Lower leg skin (tissue), 4 donors: ENCODE results near the gene OASL. TPM values are rescaled to one million over a fixed set of nuclear protein-coding genes. Genes with fewer than 3 reads are reported as not detected.
A peak's percentile ranks its signal among the peaks of the same experiment; 100 is the strongest.
"Not testable (repeated sequence)": the region's sequence is repeated elsewhere in the genome, so short reads cannot be mapped to it uniquely, and the experiment has no call there.

ENCODE experiments used
- DNase-seq, 2 donors: peaks; one replicate each; pipeline ENCODE4 v3.0.0-alpha.2; 2019; ENCODE audit warnings: low spot score in 2 of 2
- H3K4me3 ChIP-seq: fragments of 200-600 bp; sonication (generic); 2 replicates; pipeline ENCODE4 v1.5.1; 2017; ENCODE audit warnings: mild to moderate bottlenecking, low read depth; ENCODE audit not compliant: poor library complexity, severe bottlenecking
- POLR2A ChIP-seq, 2 donors: fragments of 450-650 bp; IDR thresholded peaks; one replicate each; pipeline ENCODE4 v1.6.1; 2016 to 2017; ENCODE audit warnings: antibody characterized with exemption in 2 of 2, mild to moderate bottlenecking in 1 of 2, moderate library complexity in 1 of 2
- WGBS, 2 donors: methylation state at CpG; one replicate each; pipeline ENCODE4 v1.1.5; 2018; 5-methylcytosine and 5-hydroxymethylcytosine counted together
- intact Hi-C: fragments of 100-400 bp; cut with DNase I; formaldehyde crosslinking; loops from one replicate; pipeline ENCODE4 v1.15.0; 2023; ENCODE audit warnings: low total_unique reads
- total RNA-seq, 4 donors: library from RNA; depleted of rRNA; stranded (reverse); fragments of >200 nt; gene quantifications; one replicate each; pipeline ENCODE4 v1.1.0, GENCODE V29; 2016
- TF ChIP-seq, protein P1 (sequence below), 3 donors: fragments of 450-650 bp; IDR thresholded peaks; one replicate each; pipeline ENCODE4 v1.5.1; 2016; ENCODE audit warnings: antibody characterized with exemption in 3 of 3, mild to moderate bottlenecking in 3 of 3, moderate library complexity in 2 of 3

OASL gene
- total RNA-seq, 4 donors from 2014 or later = 0.25 to 0.39 TPM; not detected in 2

DNA sequence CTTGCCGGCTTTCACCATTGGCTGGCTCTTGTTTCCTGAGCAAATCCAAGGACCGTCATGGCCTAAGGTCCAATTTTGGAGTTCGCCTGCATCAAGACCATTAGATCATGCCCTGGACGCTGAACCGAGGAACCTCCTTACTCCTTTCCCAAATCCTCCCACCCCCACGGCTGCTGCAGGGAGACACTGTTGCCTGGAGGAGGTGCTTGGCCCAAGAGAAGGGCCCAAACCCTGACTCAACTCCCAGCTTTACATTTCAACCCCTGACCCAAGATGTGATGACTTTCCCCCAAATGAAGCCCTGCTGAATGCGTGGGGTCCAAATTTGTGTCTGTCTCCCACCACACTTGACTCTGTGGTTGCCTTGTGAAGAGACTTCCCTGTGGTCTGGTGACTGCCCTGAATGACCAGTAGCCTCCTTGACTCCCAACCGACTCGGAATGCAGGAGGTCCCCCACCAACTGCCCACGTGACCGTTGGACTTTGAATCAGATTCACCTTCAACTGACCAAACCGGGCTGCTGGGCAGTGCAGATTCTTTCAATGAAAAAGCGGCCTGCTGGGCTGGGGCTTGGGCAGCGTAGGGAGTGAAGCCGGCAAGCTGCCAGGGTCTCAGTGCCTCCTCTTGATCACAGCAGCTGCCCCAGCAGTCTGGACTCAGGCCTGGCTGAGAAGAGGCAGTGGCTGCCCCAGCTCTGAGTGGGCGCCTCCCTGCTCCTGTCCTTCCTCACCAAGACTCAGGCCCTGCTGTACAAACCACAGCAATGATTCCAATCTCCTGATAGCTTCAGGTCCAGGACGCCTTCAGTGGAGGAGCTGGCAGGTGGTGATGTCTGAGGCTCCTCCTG lies 46.7 kb upstream of the OASL start:
- TF ChIP-seq, protein P1, sequence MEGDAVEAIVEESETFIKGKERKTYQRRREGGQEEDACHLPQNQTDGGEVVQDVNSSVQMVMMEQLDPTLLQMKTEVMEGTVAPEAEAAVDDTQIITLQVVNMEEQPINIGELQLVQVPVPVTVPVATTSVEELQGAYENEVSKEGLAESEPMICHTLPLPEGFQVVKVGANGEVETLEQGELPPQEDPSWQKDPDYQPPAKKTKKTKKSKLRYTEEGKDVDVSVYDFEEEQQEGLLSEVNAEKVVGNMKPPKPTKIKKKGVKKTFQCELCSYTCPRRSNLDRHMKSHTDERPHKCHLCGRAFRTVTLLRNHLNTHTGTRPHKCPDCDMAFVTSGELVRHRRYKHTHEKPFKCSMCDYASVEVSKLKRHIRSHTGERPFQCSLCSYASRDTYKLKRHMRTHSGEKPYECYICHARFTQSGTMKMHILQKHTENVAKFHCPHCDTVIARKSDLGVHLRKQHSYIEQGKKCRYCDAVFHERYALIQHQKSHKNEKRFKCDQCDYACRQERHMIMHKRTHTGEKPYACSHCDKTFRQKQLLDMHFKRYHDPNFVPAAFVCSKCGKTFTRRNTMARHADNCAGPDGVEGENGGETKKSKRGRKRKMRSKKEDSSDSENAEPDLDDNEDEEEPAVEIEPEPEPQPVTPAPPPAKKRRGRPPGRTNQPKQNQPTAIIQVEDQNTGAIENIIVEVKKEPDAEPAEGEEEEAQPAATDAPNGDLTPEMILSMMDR (IDR thresholded peaks at IDR 0.05) = no peak
- TF ChIP-seq POLR2A (IDR thresholded peaks at IDR 0.05) = no peak
- no peak overlapping the region for H3K4me3 ChIP-seq
- intact Hi-C loops = no loop called here
- 93 to 95% methylated on average over 17 of the region's 17 CpGs for WGBS, 2 donors
- no peak for DNase-seq

- TF ChIP-seq, protein P1 (IDR thresholded peaks at IDR 0.05) = no peak
- TF ChIP-seq POLR2A (IDR thresholded peaks at IDR 0.05) = no peak
- WGBS, 2 donors = 82 to 94% methylated on average over 4 of the region's 4 CpGs
- no peak overlapping the region for H3K4me3 ChIP-seq
- intact Hi-C loops = no loop called here
- DNase-seq = peak in 1 of 2 donors; percentile 1
Measured at GRCh38 chr12:121085069-121085468, 46.0 kb upstream of the OASL start.

- H3K4me3 ChIP-seq = no peak overlapping the region
- DNase-seq = no peak
- 69 to 79% methylated on average over 3 of the region's 3 CpGs for WGBS, 2 donors
- intact Hi-C loops = no loop called here
- TF ChIP-seq POLR2A (IDR thresholded peaks at IDR 0.05) = no peak
- TF ChIP-seq, protein P1 (IDR thresholded peaks at IDR 0.05) = no peak
Measured at GRCh38 chr12:121084229-121084628, 45.2 kb upstream of the OASL start.

DNA sequence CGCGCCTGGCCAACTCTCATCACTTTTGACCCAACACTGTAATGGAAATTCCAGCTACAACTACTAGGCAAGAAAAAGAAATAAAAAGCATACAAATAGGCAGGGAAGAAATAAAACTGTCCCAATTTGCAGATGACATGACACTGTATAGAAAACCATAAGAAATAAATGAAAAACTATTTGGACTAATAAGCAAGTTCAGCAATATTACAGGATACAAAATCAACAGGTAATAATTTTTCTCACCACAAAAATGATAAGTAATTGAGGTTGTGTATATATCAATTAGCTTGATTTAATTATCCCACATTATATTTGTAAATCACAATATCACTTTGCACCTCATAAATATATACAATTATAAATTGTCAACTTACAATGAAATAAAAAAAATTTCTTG lies 41.9 kb upstream of the OASL start:
- H3K4me3 ChIP-seq = no peak overlapping the region
- TF ChIP-seq, protein P1 (IDR thresholded peaks at IDR 0.05) = no peak
- TF ChIP-seq POLR2A (IDR thresholded peaks at IDR 0.05) = no peak
- DNase-seq = no peak
- 96 to 97% methylated on average over 2 of the region's 2 CpGs for WGBS, 2 donors
- intact Hi-C loops = no loop called here

DNA sequence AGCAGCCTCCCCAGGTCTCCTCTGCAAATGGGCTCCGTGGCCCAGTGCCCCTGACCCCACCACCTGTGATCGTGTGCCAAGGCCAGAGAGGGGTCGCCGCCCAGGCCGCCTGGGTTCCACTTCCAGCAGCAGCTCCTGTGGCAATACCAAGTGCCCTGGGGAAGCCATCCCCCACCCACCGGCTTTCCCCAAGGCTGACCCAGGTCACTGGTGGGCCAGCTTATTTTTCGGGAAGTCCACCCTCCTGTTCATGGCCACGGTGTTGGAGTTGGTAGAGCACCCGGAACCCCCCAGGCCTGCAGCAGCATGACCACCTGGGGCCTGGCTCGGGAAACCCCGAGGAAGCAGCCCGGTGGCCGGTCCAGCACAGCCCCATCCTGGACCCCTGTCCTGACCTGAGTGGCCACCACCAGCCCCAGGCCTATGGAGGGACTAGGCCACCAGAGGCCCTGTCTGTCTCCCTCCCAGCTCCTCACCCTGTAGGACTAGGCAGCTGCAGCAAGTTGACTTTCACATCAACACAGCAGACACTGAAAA lies 40.8 kb upstream of the OASL start:
- no peak overlapping the region for H3K4me3 ChIP-seq
- 91% methylated on average over 12 to 13 of the region's 13 CpGs for WGBS, 2 donors
- DNase-seq = no peak
- intact Hi-C loops = no loop called here
- TF ChIP-seq, protein P1 (IDR thresholded peaks at IDR 0.05) = no peak
- TF ChIP-seq POLR2A (IDR thresholded peaks at IDR 0.05) = no peak

DNA sequence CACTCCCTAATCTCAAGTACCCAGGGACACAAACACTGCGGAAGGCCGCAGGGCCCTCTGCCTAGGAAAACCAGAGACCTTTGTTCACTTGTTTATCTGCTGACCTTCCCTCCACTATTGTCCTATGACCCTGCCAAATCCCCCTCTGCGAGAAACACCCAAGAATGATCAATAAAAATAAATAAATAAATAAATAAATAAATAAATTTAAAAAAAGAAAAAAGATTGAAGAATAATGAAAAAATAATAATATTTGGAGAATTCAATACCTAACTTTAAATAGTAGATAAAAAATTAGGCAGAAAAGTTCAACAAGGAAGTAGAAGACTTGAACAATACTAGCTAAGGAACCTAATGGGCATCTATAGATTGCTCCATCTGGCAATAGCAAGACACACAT lies 38.4 kb upstream of the OASL start:
- DNase-seq, H3K4me3 ChIP-seq, intact Hi-C loops: not testable (repeated sequence)
- 88 to 93% methylated on average over 1 of the region's 3 CpGs for WGBS, 2 donors

DNA sequence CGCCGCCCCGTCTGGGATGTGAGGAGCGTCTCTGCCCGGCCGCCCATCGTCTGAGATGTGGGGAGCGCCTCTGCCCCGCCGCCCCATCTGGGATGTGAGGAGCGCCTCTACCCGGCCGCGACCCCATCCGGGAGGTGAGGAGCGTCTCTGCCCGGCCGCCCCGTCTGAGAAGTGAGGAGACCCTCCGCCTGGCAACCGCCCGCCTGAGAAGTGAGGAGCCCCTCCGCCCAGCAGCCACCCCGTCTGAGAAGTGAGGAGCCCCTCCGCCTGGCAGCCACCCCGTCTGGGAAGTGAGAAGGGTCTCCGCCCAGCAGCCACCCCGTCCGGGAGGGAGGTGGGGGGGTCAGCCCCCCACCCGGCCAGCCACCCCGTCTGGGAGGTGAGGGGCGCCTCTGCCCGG lies 36.9 kb upstream of the OASL start:
- DNase-seq, intact Hi-C loops, H3K4me3 ChIP-seq: not testable (repeated sequence)
- 94 to 96% methylated on average over 15 to 19 of the region's 33 CpGs for WGBS, 2 donors
